GM12864 (cell line): ENCODE measurements around the gene SH3PXD2A.

Source experiments
- DNase-seq: peaks from one replicate; pipeline ENCODE4 v3.0.0-alpha.2; 2011; ENCODE audit warnings: low read depth
- H3K4me3 ChIP-seq: 2 replicates; pipeline ENCODE4 v1.5.1; 2011; ENCODE audit warnings: mild to moderate bottlenecking, low read depth, low read length, control low read depth
- CTCF ChIP-seq: IDR thresholded peaks from 2 replicates; pipeline ENCODE4 v1.5.1; 2011; ENCODE audit warnings: low read depth, mild to moderate bottlenecking, moderate library complexity, low read length, control low read depth, inconsistent platforms; ENCODE audit errors: missing control alignments

Gene SH3PXD2A

GRCh38 chr10:103820101-103821062 is 35.0 kb downstream of the SH3PXD2A start:
- DNase-seq, result no peak
- TF ChIP-seq CTCF, result no peak
- no peak overlapping the region for H3K4me3 ChIP-seq

GRCh38 chr10:103819493-103819892 is 35.9 kb downstream of the SH3PXD2A start:
- DNase-seq, result no peak
- H3K4me3 ChIP-seq, result no peak overlapping the region
- TF ChIP-seq CTCF, result no peak

- H3K4me3 ChIP-seq, result no peak overlapping the region
- TF ChIP-seq CTCF, result no peak
- no peak for DNase-seq
Measured at GRCh38 chr10:103818765-103819374, 36.5 kb downstream of the SH3PXD2A start.

GRCh38 chr10:103818105-103818504 is 37.3 kb downstream of the SH3PXD2A start:
- no peak for DNase-seq
- TF ChIP-seq CTCF, result no peak
- no peak overlapping the region for H3K4me3 ChIP-seq

GRCh38 chr10:103816431-103816830 is 38.9 kb downstream of the SH3PXD2A start:
- DNase-seq, result peak; percentile 13
- no peak for TF ChIP-seq CTCF

GRCh38 chr10:103814626-103815370 is 40.6 kb downstream of the SH3PXD2A start:
- DNase-seq, result no peak
- no peak for TF ChIP-seq CTCF
- H3K4me3 ChIP-seq, result no peak overlapping the region

More at GRCh38 chr10:103816431-103816830, 38.9 kb downstream of the SH3PXD2A start:
- H3K4me3 ChIP-seq, result no peak overlapping the region
